Peyer's patch (tissue), 4 donors: Measurements from ENCODE around the gene TCF20. TPM values are rescaled to one million over a fixed set of nuclear protein-coding genes. Genes with fewer than 3 reads are reported as not detected.

Experiments
- DNase-seq, 3 donors: peaks; one replicate each; pipeline ENCODE4 v3.0.0-alpha.2; 2017 to 2019
- H3K27ac ChIP-seq, 4 donors: fragments of 200-600 bp; sonication (generic); one replicate each; pipeline ENCODE4 v1.5.1; 2016 to 2019
- H3K27me3 ChIP-seq, 2 donors: fragments of 200-600 bp; sonication (generic); one replicate each; pipeline ENCODE4 v1.5.1; 2019
- H3K36me3 ChIP-seq, 3 donors: fragments of 200-600 bp; sonication (generic); one replicate each; pipeline ENCODE4 v1.5.1; 2016 to 2019
- H3K4me1 ChIP-seq, 4 donors: fragments of 200-600 bp; sonication (generic); one replicate each; pipeline ENCODE4 v1.5.1; 2016 to 2019
- H3K4me3 ChIP-seq, 4 donors: fragments of 200-600 bp; sonication (generic); 1 replicate in 3 of 4; 2 replicates in 1 of 4; pipeline ENCODE4 v1.5.1; 2016 to 2019; ENCODE audit warnings: mild to moderate bottlenecking in 1 of 4
- H3K9me3 ChIP-seq, 4 donors: fragments of 200-600 bp; sonication (generic); one replicate each; pipeline ENCODE4 v1.5.1; 2016 to 2019; ENCODE audit warnings: mild to moderate bottlenecking in 1 of 4
- CTCF ChIP-seq, 6 experiments: fragments of 450-650 bp in 4 of 6; fragments of 200-600 bp in 2 of 6; sonication (generic) in 1 of 6; IDR thresholded peaks; one replicate each; pipeline ENCODE4 v1.5.1; 2017 to 2019; ENCODE audit warnings: antibody characterized with exemption in 6 of 6, mild to moderate bottlenecking in 3 of 6, moderate library complexity in 1 of 6
- POLR2A ChIP-seq, 2 donors: fragments of 450-650 bp; IDR thresholded peaks; one replicate each; pipeline ENCODE4 v1.5.1; 2017; ENCODE audit warnings: antibody characterized with exemption in 2 of 2, mild to moderate bottlenecking in 2 of 2, moderate library complexity in 2 of 2
- total RNA-seq, 4 donors: library from RNA; depleted of rRNA; stranded (reverse); fragments of >200 nt; gene quantifications; one replicate each; pipeline ENCODE4 v1.1.0, GENCODE V29; 2016

Gene TCF20
- total RNA-seq, 4 donors from 2014 or later: 43.8 to 75.1 (median 59.5) TPM

DNA sequence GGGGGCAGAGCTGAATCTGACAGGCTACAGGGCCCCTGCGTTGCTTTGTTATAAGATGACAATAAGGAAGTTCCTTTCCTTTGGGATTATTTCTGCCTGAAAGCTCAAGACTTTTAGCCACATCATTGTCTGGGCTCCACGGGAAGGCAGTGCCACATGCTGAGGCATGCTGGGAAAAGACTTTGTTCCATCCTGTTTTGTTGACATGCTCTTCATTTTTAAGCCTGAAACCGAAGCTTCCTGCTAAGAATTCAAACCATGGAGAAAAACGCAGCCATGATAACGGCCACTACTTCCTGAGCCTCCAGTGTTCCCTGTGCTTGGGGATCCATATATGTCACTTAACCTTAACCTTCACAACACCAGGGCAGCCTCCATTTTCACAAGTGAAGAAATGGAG lies 5.5 kb upstream of the TCF20 start:
- Histone ChIP-seq H3K27ac (no peak overlapping the region), H3K9me3 (no peaks in the 10 kb centered on the region), H3K36me3 (no peaks in the 10 kb centered on the region), H3K4me3 (no peak overlapping the region), H3K4me1 (peaks cover 0 to 22% (median 3%) of the 10 kb centered on the region in 4 donors), H3K27me3 (no peaks in the 10 kb centered on the region)
- peak in 1 of 3 donors; percentile 36 for DNase-seq
- TF ChIP-seq CTCF (IDR thresholded peaks at IDR 0.05) (no peak), POLR2A (IDR thresholded peaks at IDR 0.05) (no peak)

DNA sequence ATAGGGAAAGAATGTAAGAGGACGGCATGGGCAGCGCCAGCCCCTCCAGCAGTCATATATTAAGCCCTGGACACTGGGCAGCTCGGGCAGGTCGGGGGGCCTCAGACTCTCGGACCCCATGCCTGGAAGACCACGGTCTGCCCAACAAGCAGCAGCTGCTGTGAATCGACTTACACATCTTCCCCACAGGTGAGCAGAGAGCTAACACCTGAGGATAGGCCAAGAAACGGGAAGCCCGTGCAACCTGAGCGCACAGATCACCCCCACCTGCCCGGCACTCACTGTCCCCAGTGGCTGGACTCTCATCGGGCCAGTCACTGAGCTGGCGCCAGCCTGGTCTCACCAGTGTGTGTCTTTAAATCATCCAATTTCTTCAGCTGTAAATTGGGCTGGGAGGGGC lies 4.7 kb upstream of the TCF20 start:
- no peak overlapping the region for H3K4me3 ChIP-seq
- no peaks in the 10 kb centered on the region for H3K36me3 ChIP-seq
- no peaks in the 10 kb centered on the region for H3K9me3 ChIP-seq
- no peak for TF ChIP-seq CTCF (IDR thresholded peaks at IDR 0.05)
- H3K27ac ChIP-seq: no peak overlapping the region
- no peaks in the 10 kb centered on the region for H3K27me3 ChIP-seq
- H3K4me1 ChIP-seq: peaks cover 0 to 25% (median 6%) of the 10 kb centered on the region in 4 donors
- peak in 1 of 3 donors; percentile 33 for DNase-seq

DNA sequence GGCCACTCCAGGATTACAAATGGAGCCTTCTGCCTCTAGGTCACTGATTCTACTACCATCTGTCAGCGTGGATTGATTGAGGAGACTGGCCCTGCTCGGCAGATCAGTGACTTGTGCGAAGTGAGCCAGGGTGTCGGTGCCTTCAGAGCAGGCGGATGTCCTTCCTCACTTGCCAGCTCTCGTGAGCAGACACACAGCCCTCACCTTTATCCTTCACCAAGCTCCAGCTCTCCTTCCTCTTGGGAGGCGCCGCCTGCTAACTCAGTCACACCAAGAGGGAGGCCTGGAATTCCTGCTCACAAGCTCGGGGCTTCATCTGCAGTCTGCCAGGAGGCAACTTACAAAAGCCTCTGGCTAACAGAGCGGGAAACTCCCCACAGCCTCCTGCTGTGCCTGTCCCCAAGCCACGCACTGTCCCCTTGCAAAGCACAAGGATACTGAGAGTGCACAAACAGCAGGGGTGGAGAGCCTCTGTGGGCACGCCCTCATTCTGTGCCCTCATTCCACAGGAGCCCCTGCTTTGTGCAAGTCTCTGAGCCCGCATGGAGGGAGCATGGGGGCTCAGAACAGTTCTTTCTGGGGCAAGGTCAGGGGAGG lies 3.5 kb upstream of the TCF20 start:
- no peaks in the 10 kb centered on the region for H3K36me3 ChIP-seq
- TF ChIP-seq POLR2A (IDR thresholded peaks at IDR 0.05) (no peak), CTCF (IDR thresholded peaks at IDR 0.05) (no peak)
- no peaks in the 10 kb centered on the region for H3K9me3 ChIP-seq
- H3K27ac ChIP-seq: no peak overlapping the region
- no peak overlapping the region for H3K4me3 ChIP-seq
- no peaks in the 10 kb centered on the region for H3K27me3 ChIP-seq
- peak in 1 of 3 donors; percentile 40 for DNase-seq
- H3K4me1 ChIP-seq: peaks cover 0 to 19% (median 6%) of the 10 kb centered on the region in 4 donors

DNA sequence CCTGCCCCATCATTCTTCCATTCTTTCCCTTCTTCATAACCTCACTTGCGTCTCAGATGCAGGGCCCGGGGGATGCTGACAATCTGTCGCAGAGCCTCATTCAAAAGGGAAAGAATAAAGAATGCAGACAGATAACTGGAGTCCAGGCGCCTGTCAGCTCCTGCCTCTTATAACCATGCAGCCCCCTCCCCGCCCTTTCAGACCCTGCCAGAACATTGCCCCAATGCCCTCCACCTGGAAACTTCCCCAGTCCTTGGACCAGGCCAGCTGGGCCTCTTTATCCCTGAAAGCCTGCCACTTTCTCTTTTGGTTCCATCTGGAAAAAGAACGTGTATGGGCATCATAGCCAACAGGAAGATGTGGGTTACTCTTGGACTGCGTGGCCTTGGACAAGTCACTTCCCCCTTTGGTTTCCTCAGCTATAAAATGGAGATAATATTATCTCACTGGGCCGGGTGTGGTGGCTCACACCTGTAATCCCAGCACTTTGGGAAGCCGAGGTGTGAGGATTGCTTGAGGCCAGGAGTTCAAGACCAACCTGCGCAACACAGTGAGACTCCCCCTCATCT lies 2.1 kb upstream of the TCF20 start:
- H3K27ac ChIP-seq: peak overlapping the region in 1 of 4 donors; percentile 55
- H3K9me3 ChIP-seq: no peaks in the 10 kb centered on the region
- DNase-seq: peak in 1 of 3 donors; percentile 36
- H3K36me3 ChIP-seq: no peaks in the 10 kb centered on the region
- no peak overlapping the region for H3K4me3 ChIP-seq
- no peak for TF ChIP-seq POLR2A (IDR thresholded peaks at IDR 0.05)
- TF ChIP-seq CTCF (IDR thresholded peaks at IDR 0.05): no peak
- H3K27me3 ChIP-seq: no peaks in the 10 kb centered on the region
- H3K4me1 ChIP-seq: peaks cover 0 to 24% (median 11%) of the 10 kb centered on the region in 4 donors

GRCh38 chr22:42271906-42272305 lies 1.5 kb upstream of the TCF20 start:
- H3K4me3 ChIP-seq: no peak overlapping the region
- peaks cover 0 to 24% (median 11%) of the 10 kb centered on the region in 4 donors for H3K4me1 ChIP-seq
- H3K27me3 ChIP-seq: no peaks in the 10 kb centered on the region
- no peaks in the 10 kb centered on the region for H3K9me3 ChIP-seq
- TF ChIP-seq POLR2A (IDR thresholded peaks at IDR 0.05) (no peak), CTCF (IDR thresholded peaks at IDR 0.05) (no peak)
- no peaks in the 10 kb centered on the region for H3K36me3 ChIP-seq
- peak in 1 of 3 donors; percentile 44 for DNase-seq
- H3K27ac ChIP-seq: peak overlapping the region in 1 of 4 donors; percentile 55
